M059J (cell line): Measurements from ENCODE around the gene L3MBTL2. TPM values are rescaled to one million over a fixed set of nuclear protein-coding genes. Genes with fewer than 3 reads are reported as not detected.

Source experiments
- DNase-seq: peaks from one replicate; pipeline ENCODE4 v3.0.0-alpha.2; 2012; ENCODE audit warnings: low read depth
- total RNA-seq: library from RNA; depleted of rRNA; stranded (reverse); fragments of >200 nt; shearing (Covaris generic); gene quantifications from 2 replicates; pipeline ENCODE4 v1.2.3, GENCODE V29; 2014

The L3MBTL2 gene
- total RNA-seq, 1 experiment from 2014 or later: 21.6 TPM

GRCh38 chr22:41215409-41215808, 10.3 kb downstream of the L3MBTL2 start:
- no peak for DNase-seq

DNA sequence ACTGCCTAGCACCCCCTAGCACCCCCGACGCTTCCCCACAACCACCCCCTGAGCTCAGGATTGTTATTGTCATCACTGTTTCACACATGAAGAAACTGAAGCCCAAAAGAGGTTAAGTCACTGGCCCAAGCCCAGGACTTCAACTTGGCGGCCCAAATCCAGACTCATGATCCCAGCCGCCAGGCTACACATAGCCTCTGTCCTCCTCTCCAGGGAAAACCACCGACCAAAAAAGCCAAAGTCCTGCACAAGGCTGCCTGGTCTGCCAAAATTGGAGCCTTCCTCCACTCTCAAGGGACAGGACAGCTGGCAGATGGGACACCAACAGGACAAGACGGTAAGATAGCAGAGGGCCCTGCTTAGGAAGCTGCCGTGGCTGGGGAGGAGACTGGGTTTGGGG, 10.8 kb downstream of the L3MBTL2 start:
- no peak for DNase-seq

DNA sequence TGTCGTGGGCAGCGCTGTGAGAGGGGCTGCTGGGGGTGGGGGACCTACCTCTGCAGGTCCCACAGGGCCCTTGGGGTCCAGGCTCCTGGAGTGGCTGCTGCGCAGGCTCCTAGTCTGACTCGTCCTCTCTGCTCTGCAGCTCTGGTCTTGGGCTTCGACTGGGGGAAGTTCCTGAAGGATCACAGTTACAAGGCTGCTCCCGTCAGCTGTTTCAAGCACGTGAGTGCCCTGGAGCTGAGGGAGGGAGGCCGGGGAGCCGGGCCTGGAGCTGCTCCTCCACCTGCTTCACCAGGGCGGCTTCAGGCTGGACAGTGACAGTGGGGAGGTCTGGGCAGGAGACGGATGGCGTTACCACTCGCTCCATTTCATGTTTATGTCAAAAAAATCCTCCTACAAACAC, 11.9 kb downstream of the L3MBTL2 start:
- DNase-seq: no peak

GRCh38 chr22:41217553-41218157, 12.5 kb downstream of the L3MBTL2 start:
- DNase-seq: no peak

DNA sequence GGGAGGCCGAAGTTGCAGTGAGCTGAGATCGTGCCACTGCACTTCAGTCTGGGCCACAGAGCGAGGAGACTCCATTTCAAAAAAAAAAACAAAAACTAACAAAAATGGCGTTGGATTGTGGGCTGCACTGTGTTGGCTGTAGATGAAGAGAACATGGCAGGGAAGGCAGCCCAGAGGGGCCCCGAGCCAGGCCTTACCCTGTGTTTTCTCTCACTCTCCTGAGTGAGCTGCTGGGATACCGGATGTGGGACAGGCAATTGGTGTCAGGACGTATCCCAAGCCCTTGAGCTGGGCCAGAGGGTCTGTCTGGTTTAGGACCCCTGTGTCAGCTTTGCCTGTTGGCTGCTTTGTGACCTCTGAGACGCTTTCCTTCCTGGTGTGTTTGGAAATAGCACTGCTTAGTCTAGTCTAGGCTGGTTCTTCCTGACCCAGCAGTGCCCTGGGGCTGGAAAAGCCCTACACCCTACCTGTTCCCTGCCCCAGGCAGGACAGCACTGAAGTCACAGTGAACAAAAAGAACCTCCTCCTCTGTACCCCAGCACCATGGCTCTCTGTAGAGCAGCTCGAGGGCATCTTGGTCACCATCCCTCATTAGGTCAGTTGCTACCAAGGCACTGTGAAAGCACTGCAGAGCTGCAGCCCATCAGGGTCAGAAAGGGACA, 17.9 kb downstream of the L3MBTL2 start:
- DNase-seq: no peak

DNA sequence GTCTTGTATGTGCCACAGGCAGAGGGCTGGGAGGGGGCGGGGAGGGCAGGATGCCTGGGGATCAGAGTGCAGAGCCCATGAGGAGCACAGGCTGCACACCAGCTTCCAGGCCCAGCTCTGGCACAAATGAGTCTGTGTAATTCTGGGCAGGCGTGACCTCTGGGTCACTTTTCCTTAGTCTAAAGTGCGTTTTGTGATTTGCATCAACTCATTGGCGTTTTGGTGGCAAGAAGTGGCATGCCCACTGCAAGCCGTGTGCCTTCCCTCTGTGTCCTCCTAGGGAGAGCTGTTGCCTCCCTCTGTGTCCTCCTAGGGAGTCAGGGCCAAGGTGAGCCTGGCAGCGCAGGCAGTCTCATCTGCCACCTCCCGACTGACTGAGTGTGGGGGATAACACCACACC, 18.4 kb downstream of the L3MBTL2 start:
- no peak for DNase-seq

- DNase-seq: no peak
These were observed 21.9 kb downstream of the L3MBTL2 start for GRCh38 chr22:41226723-41227655.

- no peak for DNase-seq
These were observed 24.1 kb downstream of the L3MBTL2 start for GRCh38 chr22:41229215-41229614.

DNA sequence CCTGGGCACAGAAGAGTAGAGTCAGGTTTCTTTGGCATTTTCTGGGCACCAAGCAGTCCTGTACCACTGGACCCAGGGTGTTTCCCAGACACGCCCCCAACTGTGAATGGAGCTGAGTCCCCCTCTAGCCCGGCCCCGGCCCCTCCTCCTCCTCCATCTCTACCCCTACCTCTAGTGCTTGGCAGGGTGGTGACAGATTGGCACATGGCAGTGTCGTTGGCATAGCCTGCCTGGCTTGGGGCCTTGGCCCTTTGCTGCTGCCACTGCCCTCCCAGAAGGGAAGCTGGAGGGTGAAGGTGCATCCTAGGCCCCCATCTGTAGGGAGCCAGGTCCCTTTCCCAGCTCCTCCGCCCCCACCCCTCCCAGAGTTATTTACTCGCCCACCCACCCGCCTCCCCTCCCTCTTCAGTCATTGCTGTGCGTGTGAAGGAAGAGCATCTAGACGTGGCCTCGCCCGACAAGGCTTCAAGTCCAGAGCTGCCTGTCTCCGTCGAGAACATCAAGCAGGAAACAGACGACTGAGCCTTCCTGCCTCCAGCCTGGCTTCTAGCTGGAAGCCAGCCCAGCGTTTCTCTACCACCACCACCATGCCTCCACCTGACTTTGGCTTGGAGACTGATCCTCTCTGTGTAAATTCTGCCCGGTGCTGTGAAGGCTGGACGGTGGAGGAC, 24.8 kb downstream of the L3MBTL2 start:
- no peak for DNase-seq

DNA sequence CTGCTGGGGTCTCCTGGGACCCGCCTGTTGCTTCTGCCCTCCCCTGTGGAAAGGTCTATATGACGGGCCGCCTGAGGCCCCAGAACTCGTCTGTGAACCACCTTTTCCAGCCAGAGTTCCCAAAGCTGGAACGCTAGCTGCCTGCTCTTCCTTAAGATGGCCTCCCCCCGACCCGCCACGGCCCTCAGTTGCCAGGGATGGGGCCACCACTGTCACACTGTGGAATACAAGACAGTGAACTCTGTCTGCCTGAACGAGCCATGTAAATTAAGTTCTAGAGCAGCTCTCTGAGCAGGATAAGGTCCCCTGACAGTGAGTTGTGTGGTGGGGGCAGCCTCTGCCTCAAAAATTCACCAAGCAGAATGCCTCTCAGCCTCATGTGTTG, 25.3 kb downstream of the L3MBTL2 start:
- DNase-seq: no peak

- DNase-seq: no peak
These were observed 26.3 kb downstream of the L3MBTL2 start for GRCh38 chr22:41231369-41231768.

DNA sequence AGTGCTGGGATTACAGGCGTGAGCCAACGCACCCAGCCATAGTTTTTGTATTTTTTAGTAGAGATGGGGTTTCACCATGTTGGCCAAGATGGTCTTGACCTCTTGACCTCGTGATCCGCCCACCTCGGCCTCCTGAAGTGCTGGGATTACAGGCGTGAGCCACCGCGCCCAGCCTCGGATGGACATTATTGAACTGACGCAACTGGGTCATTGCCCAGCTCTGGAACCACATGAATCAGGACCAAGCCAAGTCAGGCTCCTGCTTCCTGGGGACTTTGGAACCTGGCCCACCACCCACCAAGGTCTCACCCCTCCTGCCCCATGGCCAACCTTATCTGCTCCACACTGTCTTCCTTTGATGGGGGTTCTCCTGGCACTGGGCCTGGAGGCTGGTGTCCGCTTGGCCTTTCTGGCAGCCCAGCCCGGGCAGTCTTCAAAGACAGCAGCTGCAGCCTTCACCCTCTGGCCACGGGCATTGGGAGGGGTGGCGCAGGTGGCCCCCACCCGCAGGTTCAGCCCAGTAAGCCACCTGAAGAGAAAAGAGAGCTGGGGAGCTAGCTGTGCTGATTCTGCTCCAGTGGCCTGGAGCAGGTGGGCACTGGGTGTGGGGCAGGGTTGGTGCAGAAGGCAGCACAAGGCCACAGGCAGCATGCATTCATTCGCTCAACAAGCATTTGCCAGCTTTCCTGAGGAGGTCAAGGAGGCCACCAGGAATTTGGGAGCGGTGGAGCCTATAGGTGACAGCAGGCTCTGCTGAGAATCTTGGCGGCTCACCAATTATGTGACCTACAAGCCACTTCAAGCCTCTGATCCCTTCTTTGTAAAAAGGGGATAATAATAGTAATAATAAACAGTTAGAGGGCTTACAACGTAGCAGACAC, 29.9 kb downstream of the L3MBTL2 start:
- DNase-seq: no peak

DNA sequence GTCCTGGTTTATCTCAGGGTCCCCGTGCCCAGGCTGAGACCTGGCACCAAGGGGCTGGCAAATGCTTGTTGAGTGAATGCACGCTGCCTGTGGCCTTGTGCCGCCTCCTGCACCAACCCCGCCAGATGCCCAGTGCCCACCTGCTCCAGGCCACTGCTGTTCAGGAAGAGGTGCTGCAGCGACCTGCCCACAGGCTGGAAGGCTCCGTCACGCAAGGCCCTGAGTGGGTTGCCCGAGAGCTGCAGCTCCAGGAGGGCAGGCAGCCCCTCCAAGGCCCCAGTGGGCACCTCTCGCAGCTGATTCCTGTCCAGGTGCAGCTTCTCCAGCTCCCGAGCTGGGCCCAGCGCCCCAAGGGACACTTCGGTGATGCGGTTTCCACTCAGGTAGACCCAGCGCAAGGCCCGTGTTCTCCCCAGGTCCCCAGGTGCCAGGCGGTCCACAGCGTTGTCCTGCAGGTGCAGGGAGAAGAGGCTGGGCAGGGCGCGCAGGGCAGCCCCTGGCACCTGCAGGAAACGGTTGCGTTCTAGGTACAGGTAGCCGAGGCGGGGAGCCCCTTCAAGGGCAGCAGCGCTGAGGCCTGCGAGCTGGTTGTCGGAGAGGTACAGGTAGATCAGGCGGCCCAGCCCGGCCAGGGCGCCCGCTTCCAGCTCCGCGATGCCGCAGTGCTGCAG, 32.1 kb downstream of the L3MBTL2 start:
- no peak for DNase-seq

DNA sequence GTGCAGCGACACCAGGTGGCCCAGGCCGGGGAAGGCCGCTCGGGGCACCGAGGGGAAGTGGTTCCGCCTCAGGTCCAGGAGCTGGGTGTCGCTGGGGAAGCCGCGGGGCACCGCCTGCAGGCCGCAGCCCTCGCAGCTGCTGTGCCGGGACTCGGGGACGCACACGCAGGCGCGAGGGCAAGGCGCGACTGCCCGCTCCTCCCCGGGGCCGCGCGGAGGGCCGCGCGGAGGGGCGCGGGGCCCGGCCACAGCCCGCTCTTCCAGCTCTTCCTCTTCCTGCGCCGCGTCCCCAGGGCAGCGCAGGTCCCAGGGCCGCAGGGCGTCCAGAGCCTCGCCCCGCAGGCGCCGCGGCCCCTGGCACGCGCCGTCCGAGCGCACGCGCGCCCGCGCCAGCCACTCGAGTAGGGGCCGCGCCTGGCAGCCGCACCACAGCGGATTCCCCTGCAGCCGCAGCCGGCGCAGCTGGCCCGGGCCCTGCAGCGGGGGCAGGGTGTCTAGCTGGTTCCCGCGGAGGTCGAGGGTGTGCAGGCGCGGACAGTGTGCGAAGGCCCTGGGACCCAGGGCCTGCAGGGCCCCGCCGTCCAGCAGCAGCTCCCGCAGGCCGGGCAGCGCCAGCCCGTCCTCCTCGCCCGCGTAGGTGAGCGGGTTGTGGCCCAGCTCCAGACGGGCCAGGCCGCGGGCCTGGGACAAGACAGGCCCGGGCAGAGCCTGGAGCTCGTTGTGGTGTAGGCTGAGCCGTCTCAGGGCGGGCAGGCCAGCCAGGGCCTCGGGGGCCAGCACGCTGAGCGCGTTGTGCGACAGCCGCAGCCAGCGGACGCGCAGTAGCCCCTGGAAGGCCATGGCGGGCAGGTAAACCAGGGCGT, 32.8 kb downstream of the L3MBTL2 start:
- DNase-seq: no peak

DNA sequence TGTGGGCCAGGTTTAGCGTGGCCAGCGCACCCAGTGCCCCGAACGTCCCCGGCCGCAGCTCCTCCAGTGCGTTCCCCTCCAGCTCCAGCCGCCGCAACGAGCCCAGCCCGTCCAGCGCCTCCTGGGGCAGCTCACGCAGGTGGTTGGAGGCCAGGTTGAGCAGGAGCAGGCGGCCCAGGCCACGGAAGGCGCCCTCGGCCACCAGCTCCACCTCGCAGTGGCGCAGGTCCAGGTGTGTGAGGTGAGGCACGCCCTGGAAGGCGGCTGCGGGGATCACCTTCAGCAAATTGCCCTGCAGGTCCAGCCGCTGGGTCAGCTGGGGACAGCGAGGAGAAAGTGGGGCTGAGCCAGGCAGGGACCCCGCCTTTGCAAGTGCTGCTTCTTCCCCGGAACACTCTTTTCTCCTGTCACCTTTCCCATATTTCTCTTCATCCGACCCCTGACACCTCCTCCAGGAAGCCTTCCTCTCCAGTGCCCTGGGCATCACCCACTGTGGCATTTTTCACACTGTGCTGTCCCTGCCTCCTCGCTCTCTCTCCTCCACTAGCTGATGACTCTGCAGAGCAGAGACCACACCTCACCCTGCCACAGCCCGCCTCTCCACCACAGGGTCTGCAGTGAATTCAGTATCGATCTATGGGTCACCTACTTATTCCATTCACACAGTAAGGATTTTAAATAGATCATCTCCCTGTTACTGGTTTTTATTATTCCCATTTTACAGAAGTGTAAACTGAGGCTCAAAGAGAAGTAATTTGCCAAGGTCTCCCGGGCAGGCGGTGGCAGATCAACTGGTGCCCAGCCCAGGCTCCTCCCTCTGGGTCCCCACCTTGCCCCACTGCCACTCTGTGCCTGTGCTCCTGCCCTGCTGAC, 33.7 kb downstream of the L3MBTL2 start:
- no peak for DNase-seq

- no peak for DNase-seq
These were observed 34.5 kb downstream of the L3MBTL2 start for GRCh38 chr22:41239443-41240128.

GRCh38 chr22:41240377-41241132, 35.4 kb downstream of the L3MBTL2 start, which contains the start of gene CHADL:
TSS of gene CHADL (minus strand) at chr22:41240931. CDS start at chr22:41240881, 50 bp downstream.
- DNase-seq: no peak
